OCI-LY3 (cell line): ENCODE results near the gene AP1S3.

Source experiments
- CTCF ChIP-seq: fragments of 200-600, 300-600 bp; sonication (generic); IDR thresholded peaks from 2 replicates; pipeline ENCODE4 v1.5.1; 2014; ENCODE audit warnings: antibody characterized with exemption, low read length, low read depth
- EZH2phosphoT487 ChIP-seq: fragments of 200-600 bp; shearing (Covaris generic); IDR thresholded peaks from 2 replicates; pipeline ENCODE4 v1.6.1; 2018; ENCODE audit warnings: antibody characterized with exemption, mixed run types, low read depth

- TF ChIP-seq EZH2phosphoT487: no peak
- TF ChIP-seq CTCF: no peak
Observed at GRCh38 chr2:223865907-223866508, 28.6 kb upstream of the AP1S3 start.
